HepG2 (cell line): ENCODE measurements around the gene EPO. TPM values are rescaled to one million over a fixed set of nuclear protein-coding genes. Genes with fewer than 3 reads are reported as not detected.
A peak's percentile ranks its signal among the peaks of the same experiment; 100 is the strongest.

Experiments used
- ARNT2 ChIP-seq: sonication (generic); formaldehyde crosslinking; IDR thresholded peaks from 2 replicates; pipeline ENCODE4 v1.8.0; 2022; ENCODE audit warnings: mild to moderate bottlenecking, low read depth, missing genetic modification reagents, moderate library complexity
- HNF1B ChIP-seq: sonication (generic); formaldehyde crosslinking; IDR thresholded peaks from 2 replicates; pipeline ENCODE4 v1.5.1; 2020; ENCODE audit warnings: mild to moderate bottlenecking, moderate library complexity, missing genetic modification reagents
- IRF9 ChIP-seq: sonication (generic); formaldehyde crosslinking; IDR thresholded peaks from 2 replicates; pipeline ENCODE4 v1.8.0; 2022; ENCODE audit warnings: missing genetic modification reagents, mild to moderate bottlenecking, borderline replicate concordance
- KMT2B ChIP-seq: IDR thresholded peaks from 2 replicates; pipeline ENCODE4 v1.6.1; 2016; ENCODE audit warnings: missing genetic modification reagents, missing compliant biosample characterization
- POLR2A ChIP-seq, 2 experiments: IDR thresholded peaks; 2 replicates each; pipeline ENCODE4 v1.6.1; 2011; ENCODE audit warnings: low read depth in 2 of 2, low read length in 2 of 2, mild to moderate bottlenecking in 1 of 2, moderate library complexity in 1 of 2; ENCODE audit not compliant: insufficient read depth in 1 of 2
- REPIN1 ChIP-seq: sonication (generic); formaldehyde crosslinking; IDR thresholded peaks from 2 replicates; pipeline ENCODE4 v1.8.0; 2022; ENCODE audit warnings: missing genetic modification reagents, low read depth, mild to moderate bottlenecking, borderline replicate concordance
- RXRA ChIP-seq: sonication (generic); formaldehyde crosslinking; IDR thresholded peaks from 2 replicates; pipeline ENCODE4 v1.5.1; 2020; ENCODE audit warnings: missing genetic modification reagents
- SOX13 ChIP-seq, 3 experiments: fragments of 450-650 bp in 1 of 3; sonication (generic) in 1 of 3; formaldehyde crosslinking in 1 of 3; IDR thresholded peaks in 2 of 3; conservative IDR thresholded peaks in 1 of 3; 2 replicates each; pipeline versions ENCODE4 v1.5.0 to v1.6.1; 2016 to 2020; ENCODE audit warnings: antibody characterized with exemption in 1 of 3, mild to moderate bottlenecking in 1 of 3, missing compliant biosample characterization in 1 of 3, missing genetic modification reagents in 1 of 3, moderate library complexity in 1 of 3
- ZBTB38 ChIP-seq: sonication (generic); formaldehyde crosslinking; IDR thresholded peaks from 2 replicates; pipeline ENCODE4 v1.5.1; 2020; ENCODE audit warnings: mild to moderate bottlenecking, missing genetic modification reagents
- ZMAT3 ChIP-seq: sonication (generic); formaldehyde crosslinking; conservative IDR thresholded peaks from 2 replicates; pipeline ENCODE4 v1.7.0; 2021; ENCODE audit warnings: missing genetic modification reagents
- ZNF280D ChIP-seq: sonication (generic); formaldehyde crosslinking; IDR thresholded peaks from 2 replicates; pipeline ENCODE4 v1.5.1; 2020; ENCODE audit warnings: mild to moderate bottlenecking, missing genetic modification reagents
- ZNF550 ChIP-seq: sonication (generic); formaldehyde crosslinking; IDR thresholded peaks from 2 replicates; pipeline ENCODE4 v1.4.0; 2020; ENCODE audit warnings: mild to moderate bottlenecking, missing genetic modification reagents, borderline replicate concordance
- polyA plus RNA-seq, 8 experiments: library from polyadenylated mRNA; depleted of rRNA in 3 of 8; stranded (reverse) in 7 of 8; unstranded in 1 of 8; fragments of >200 nt; fragmentation: Illumina TruSeq in 4 of 8; extraction: Trizol in 4 of 8; gene quantifications; 2 replicates each; pipeline versions ENCODE4 v1.2.1 to v1.2.3, GENCODE V29; 2011 to 2016; ENCODE audit warnings: low read depth in 4 of 8, missing spikeins in 1 of 8, mixed read lengths in 1 of 8; ENCODE audit not compliant: insufficient read depth in 1 of 8
- total RNA-seq, 5 experiments: library from RNA; depleted of rRNA; stranded (reverse); fragments of >200 nt; fragmentation: Illumina TruSeq; extraction: Trizol; gene quantifications; 2 replicates each; pipeline ENCODE4 v1.2.3, GENCODE V29; 2016; ENCODE audit warnings: low read depth in 1 of 5
- TF ChIP-seq, protein P1 (sequence below): sonication (generic); formaldehyde crosslinking; IDR thresholded peaks from 2 replicates; pipeline ENCODE4 v1.8.0; 2022; ENCODE audit warnings: missing genetic modification reagents, mild to moderate bottlenecking, moderate library complexity, borderline replicate concordance
- TF ChIP-seq, protein P2 (sequence below): sonication (generic); formaldehyde crosslinking; IDR thresholded peaks from 2 replicates; pipeline ENCODE4 v1.4.0; 2020; ENCODE audit warnings: missing genetic modification reagents, mild to moderate bottlenecking, borderline replicate concordance

Gene EPO
- total and polyA plus RNA-seq, 2 of the 13 experiments (the other 11 are each of a cell fraction or from before 2014, with no cell fraction given): 10.3 to 25.7 TPM

GRCh38 chr7:100720671-100721504 lies 620 bp downstream of the EPO start (continued):
- TF ChIP-seq ZMAT3 (0 out of 2 replicates have a peak, but pooled peaks have one; percentile 4), POLR2A (IDR thresholded peaks at IDR 0.05; ENCODE audit: insufficient read depth in 1 of 2, low read depth in 2 of 2, low read length in 2 of 2) (0 out of 4 replicates have a peak, but pooled peaks of 1 of the 2 experiments have one; percentile 11), KMT2B (CRISPR knock-in tag) (0 out of 2 replicates have a peak, but pooled peaks have one; percentile 4), ZNF550 (CRISPR knock-in tag) (0 out of 2 replicates have a peak, but pooled peaks have one; percentile 57), IRF9 (CRISPR knock-in tag) (no peak), ZBTB38 (CRISPR knock-in tag) (peak; percentile 31; the same call in 1 of the 2 replicates), REPIN1 (CRISPR knock-in tag) (no peak), ZNF280D (CRISPR knock-in tag) (0 out of 2 replicates have a peak, but pooled peaks have one; percentile 42), HNF1B (CRISPR knock-in tag) (peak; percentile 38; the same call in 1 of the 2 replicates), RXRA (peak; percentile 9; the same call in 1 of the 2 replicates), ARNT2 (CRISPR knock-in tag) (0 out of 2 replicates have a peak, but pooled peaks have one; percentile 11), SOX13 (IDR thresholded peaks at IDR 0.05) (peak; percentile 6; the same call in 1 of the 2 replicates), SOX13 (CRISPR knock-in tag; conservative IDR thresholded peaks at IDR 0.05 in 1 of 2, IDR thresholded peaks at IDR 0.05 in 1 of 2) (0 out of 4 replicates have a peak, but pooled peaks of 1 of the 2 experiments have one; percentile 16)
- TF ChIP-seq, protein P1, sequence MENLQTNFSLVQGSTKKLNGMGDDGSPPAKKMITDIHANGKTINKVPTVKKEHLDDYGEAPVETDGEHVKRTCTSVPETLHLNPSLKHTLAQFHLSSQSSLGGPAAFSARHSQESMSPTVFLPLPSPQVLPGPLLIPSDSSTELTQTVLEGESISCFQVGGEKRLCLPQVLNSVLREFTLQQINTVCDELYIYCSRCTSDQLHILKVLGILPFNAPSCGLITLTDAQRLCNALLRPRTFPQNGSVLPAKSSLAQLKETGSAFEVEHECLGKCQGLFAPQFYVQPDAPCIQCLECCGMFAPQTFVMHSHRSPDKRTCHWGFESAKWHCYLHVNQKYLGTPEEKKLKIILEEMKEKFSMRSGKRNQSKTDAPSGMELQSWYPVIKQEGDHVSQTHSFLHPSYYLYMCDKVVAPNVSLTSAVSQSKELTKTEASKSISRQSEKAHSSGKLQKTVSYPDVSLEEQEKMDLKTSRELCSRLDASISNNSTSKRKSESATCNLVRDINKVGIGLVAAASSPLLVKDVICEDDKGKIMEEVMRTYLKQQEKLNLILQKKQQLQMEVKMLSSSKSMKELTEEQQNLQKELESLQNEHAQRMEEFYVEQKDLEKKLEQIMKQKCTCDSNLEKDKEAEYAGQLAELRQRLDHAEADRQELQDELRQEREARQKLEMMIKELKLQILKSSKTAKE (CRISPR knock-in tag): peak; percentile 40
- TF ChIP-seq, protein P2, sequence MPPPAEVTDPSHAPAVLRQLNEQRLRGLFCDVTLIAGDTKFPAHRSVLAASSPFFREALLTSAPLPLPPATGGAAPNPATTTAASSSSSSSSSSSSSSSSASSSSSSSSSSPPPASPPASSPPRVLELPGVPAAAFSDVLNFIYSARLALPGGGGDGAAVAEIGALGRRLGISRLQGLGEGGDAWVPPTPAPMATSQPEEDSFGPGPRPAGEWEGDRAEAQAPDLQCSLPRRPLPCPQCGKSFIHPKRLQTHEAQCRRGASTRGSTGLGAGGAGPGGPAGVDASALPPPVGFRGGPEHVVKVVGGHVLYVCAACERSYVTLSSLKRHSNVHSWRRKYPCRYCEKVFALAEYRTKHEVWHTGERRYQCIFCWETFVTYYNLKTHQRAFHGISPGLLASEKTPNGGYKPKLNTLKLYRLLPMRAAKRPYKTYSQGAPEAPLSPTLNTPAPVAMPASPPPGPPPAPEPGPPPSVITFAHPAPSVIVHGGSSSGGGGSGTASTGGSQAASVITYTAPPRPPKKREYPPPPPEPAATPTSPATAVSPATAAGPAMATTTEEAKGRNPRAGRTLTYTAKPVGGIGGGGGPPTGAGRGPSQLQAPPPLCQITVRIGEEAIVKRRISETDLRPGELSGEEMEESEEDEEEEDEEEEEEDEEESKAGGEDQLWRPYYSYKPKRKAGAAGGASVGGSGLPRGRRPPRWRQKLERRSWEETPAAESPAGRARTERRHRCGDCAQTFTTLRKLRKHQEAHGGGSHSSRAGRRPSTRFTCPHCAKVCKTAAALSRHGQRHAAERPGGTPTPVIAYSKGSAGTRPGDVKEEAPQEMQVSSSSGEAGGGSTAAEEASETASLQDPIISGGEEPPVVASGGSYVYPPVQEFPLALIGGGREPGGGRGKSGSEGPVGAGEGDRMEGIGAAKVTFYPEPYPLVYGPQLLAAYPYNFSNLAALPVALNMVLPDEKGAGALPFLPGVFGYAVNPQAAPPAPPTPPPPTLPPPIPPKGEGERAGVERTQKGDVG (CRISPR knock-in tag): peak; percentile 77; the same call in 1 of the 2 replicates
